Tibial artery (tissue), 4 donors: ENCODE measurements around the gene ASIC4.

Source experiments
- DNase-seq, 2 donors: peaks; one replicate each; pipeline ENCODE4 v3.0.0-alpha.2; 2019
- H3K27ac ChIP-seq, 2 donors: fragments of 200-600 bp; sonication (generic) in 1 of 2; 1 replicate in 1 of 2; 2 replicates in 1 of 2; pipeline ENCODE4 v1.5.1; 2018 to 2019; ENCODE audit warnings: mild to moderate bottlenecking in 1 of 2
- H3K27me3 ChIP-seq, 2 donors: fragments of 200-600 bp; sonication (generic) in 1 of 2; one replicate each; pipeline versions ENCODE4 v1.5.1 to v1.6.0; 2016 to 2019
- H3K36me3 ChIP-seq, 3 donors: fragments of 200-600 bp; sonication (generic) in 2 of 3; one replicate each; pipeline ENCODE4 v1.5.1; 2016 to 2019; ENCODE audit warnings: mild to moderate bottlenecking in 2 of 3
- H3K4me1 ChIP-seq, 4 donors: fragments of 200-600 bp; sonication (generic) in 2 of 4; 1 replicate in 3 of 4; 2 replicates in 1 of 4; pipeline ENCODE4 v1.5.1; 2016 to 2019
- H3K4me3 ChIP-seq, 2 donors: fragments of 200-600 bp; sonication (generic) in 1 of 2; 1 replicate in 1 of 2; 2 replicates in 1 of 2; pipeline ENCODE4 v1.5.1; 2018 to 2019; ENCODE audit warnings: mild to moderate bottlenecking in 2 of 2
- H3K9me3 ChIP-seq, 3 donors: fragments of 200-600 bp; sonication (generic) in 1 of 3; one replicate each; pipeline ENCODE4 v1.5.1; 2016 to 2019
- intact Hi-C: fragments of 100-400 bp; cut with DNase I; formaldehyde crosslinking; loops from one replicate; pipeline ENCODE4 v1.15.0; 2023; ENCODE audit warnings: low total_unique reads
- TF ChIP-seq, protein P1 (sequence below), 2 experiments: fragments of 200-600 bp in 1 of 2; fragments of 450-650 bp in 1 of 2; IDR thresholded peaks; one replicate each; pipeline ENCODE4 v1.5.1; 2017 to 2019; ENCODE audit warnings: antibody characterized with exemption in 2 of 2, mild to moderate bottlenecking in 1 of 2, moderate library complexity in 1 of 2

Gene ASIC4

DNA sequence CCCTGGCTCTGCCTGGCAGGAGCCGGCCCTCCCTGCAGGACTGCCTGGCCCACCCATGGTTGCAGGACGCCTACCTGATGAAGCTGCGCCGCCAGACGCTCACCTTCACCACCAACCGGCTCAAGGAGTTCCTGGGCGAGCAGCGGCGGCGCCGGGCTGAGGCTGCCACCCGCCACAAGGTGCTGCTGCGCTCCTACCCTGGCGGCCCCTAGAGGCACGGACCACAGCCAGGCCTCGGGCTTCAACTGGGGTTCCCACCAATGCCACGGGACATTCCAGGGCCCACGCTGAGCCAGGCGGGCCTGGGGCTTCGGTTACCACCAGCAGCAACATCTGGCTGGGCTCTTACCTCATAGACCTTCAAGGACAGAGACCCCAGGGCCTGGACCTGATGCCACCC lies 21.7 kb upstream of the ASIC4 start:
- H3K4me1 ChIP-seq: peaks cover 0 to 30% (median 26%) of the 10 kb centered on the region in 4 donors
- H3K27me3 ChIP-seq: no peaks in the 10 kb centered on the region
- no peak overlapping the region for H3K4me3 ChIP-seq
- TF ChIP-seq, protein P1, sequence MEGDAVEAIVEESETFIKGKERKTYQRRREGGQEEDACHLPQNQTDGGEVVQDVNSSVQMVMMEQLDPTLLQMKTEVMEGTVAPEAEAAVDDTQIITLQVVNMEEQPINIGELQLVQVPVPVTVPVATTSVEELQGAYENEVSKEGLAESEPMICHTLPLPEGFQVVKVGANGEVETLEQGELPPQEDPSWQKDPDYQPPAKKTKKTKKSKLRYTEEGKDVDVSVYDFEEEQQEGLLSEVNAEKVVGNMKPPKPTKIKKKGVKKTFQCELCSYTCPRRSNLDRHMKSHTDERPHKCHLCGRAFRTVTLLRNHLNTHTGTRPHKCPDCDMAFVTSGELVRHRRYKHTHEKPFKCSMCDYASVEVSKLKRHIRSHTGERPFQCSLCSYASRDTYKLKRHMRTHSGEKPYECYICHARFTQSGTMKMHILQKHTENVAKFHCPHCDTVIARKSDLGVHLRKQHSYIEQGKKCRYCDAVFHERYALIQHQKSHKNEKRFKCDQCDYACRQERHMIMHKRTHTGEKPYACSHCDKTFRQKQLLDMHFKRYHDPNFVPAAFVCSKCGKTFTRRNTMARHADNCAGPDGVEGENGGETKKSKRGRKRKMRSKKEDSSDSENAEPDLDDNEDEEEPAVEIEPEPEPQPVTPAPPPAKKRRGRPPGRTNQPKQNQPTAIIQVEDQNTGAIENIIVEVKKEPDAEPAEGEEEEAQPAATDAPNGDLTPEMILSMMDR (IDR thresholded peaks at IDR 0.05): no peak
- peak overlapping the region; percentile 42 to 96 for H3K27ac ChIP-seq
- intact Hi-C loops: no loop called here
- DNase-seq: no peak
- peaks cover 52 to 61% (median 55%) of the 10 kb centered on the region in 3 donors for H3K36me3 ChIP-seq
- no peaks in the 10 kb centered on the region for H3K9me3 ChIP-seq

DNA sequence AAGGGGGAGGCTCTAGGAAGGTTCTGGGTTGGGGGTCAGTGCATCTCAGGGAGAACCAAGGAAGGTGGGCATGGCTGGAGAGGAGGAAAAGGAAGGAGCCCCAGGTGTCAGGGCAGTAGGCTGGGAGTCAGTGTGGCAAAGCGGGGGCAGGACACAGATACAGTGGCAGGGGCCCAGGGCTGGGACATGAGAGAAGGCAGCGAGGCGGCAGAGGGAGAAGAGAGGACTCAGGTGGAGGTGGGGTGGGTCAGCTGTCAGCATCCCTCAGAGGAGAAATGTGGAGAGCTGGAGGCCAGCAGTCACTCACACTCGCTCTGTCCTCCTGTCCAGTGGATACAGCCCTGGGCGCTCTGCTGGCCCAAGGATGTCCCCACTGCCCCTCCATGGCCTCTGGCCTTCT lies 21.2 kb upstream of the ASIC4 start:
- Histone ChIP-seq H3K4me3 (no peak overlapping the region), H3K27ac (peak overlapping the region; percentile 96 to 99), H3K9me3 (no peaks in the 10 kb centered on the region), H3K36me3 (peaks cover 47 to 56% (median 49%) of the 10 kb centered on the region in 3 donors), H3K27me3 (no peaks in the 10 kb centered on the region), H3K4me1 (peaks cover 0 to 32% (median 27%) of the 10 kb centered on the region in 4 donors)
- no peak for DNase-seq
- TF ChIP-seq, protein P1 (IDR thresholded peaks at IDR 0.05): no peak
- intact Hi-C loops: no loop called here

DNA sequence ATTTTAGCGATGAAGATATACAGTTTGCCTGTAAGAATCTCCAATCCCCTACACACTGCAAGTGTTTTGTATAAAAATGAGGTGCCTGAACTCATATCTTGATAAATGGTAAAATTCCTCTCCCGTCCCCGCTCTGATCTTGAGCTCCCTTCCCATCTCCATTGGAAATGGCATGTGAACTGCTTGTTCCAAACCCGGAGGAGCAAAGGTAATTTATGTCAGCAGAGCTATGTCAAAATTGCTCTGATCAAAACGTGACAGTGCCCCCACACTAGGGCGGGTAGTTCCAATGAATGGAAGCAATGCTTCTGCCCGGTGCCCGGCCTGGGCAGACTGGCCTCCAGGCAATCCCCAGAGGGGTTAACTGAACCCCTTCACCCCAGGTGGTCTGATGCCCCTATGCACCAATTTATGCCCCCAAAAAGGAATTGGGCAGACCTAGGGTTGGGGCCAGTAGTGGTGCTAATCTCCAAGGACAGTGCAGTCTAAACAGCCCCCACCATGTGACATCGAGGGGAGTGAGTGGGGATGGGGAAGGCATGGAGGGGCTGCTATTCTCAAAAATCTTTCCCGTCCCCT lies 19.2 kb upstream of the ASIC4 start:
- no peak overlapping the region for H3K4me3 ChIP-seq
- TF ChIP-seq, protein P1 (IDR thresholded peaks at IDR 0.05): no peak
- H3K36me3 ChIP-seq: peaks cover 27 to 36% (median 31%) of the 10 kb centered on the region in 3 donors
- peaks cover 0 to 43% (median 38%) of the 10 kb centered on the region in 4 donors for H3K4me1 ChIP-seq
- no peaks in the 10 kb centered on the region for H3K27me3 ChIP-seq
- intact Hi-C loops: no loop called here
- DNase-seq: no peak
- peak overlapping the region; percentile 96 to 99 for H3K27ac ChIP-seq
- no peaks in the 10 kb centered on the region for H3K9me3 ChIP-seq

DNA sequence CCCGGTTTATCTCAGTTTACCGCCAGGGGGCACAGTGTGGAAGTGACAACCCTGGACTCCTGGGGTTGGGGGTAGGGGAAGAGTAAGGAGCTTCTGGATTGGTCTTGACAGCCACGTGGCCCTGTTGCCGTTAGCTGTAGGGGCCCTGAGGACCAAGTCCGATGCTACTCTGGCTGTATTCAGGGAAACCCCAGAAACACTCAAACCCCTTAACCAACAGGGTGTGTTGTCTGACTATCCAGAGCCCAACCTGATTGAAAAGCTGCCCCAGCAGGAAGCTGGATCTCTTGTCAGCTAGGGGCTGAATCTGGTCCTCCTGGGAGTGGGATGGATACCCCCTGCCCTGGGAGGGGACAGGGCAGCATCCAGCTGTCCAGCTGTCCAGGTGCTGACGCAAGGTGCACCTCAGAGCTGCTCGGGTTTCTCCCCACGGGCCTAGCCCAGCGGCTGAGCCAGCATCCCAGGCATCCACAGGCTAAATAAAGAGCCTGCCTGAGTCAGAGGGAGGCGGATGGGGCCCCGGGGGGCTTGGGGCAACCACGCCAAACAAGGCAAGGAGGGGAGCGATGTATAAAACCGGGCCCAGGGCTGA lies 18.7 kb upstream of the ASIC4 start:
- TF ChIP-seq, protein P1 (IDR thresholded peaks at IDR 0.05): peak; percentile 60 to 65
- Histone ChIP-seq H3K9me3 (no peaks in the 10 kb centered on the region), H3K27ac (peak overlapping the region; percentile 96 to 99), H3K27me3 (no peaks in the 10 kb centered on the region), H3K36me3 (peaks cover 22 to 30% (median 25%) of the 10 kb centered on the region in 3 donors), H3K4me3 (no peak overlapping the region), H3K4me1 (peaks cover 0 to 46% (median 41%) of the 10 kb centered on the region in 4 donors)
- peak; percentile 63 to 87 for DNase-seq
- intact Hi-C loops: no loop called here

DNA sequence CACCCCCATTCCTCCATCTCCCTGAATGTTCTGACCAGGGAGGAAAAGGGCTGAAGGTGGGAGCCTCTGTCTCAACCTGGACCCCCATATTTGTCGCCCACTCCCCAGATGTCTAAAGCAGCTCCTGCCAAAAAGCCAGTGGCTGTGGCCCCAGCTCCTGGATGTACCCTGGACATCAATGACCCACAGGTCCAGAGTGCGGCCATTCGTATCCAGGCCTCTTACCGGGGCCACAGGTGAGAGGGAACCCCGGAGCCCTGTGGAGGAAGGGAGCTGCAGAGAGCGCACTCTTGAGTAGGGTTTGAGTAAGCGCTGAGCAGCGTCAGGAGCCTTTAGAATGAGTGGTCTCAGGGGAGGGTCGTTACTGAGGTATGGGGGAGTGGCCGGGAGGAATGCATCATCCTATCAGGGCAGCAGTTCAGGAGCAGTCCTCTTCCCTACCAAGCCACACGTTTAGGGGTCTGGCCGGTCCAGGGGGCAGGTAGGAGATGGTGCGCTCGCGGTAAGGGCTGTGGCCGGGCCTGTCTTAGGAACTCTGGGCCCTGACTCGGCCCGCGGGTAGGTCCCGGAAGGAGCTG lies 17.9 kb upstream of the ASIC4 start:
- TF ChIP-seq, protein P1 (IDR thresholded peaks at IDR 0.05): no peak
- no peaks in the 10 kb centered on the region for H3K27me3 ChIP-seq
- H3K36me3 ChIP-seq: peaks cover 15 to 24% (median 19%) of the 10 kb centered on the region in 3 donors
- H3K4me1 ChIP-seq: peaks cover 0 to 46% (median 41%) of the 10 kb centered on the region in 4 donors
- H3K9me3 ChIP-seq: no peaks in the 10 kb centered on the region
- peak overlapping the region; percentile 96 to 99 for H3K27ac ChIP-seq
- intact Hi-C loops: no loop called here
- peak overlapping the region; percentile 69 to 73 for H3K4me3 ChIP-seq
- no peak for DNase-seq
